GM12878 (cell line): ENCODE results near the gene B4GALNT2. TPM values are rescaled to one million over a fixed set of nuclear protein-coding genes. Genes with fewer than 3 reads are reported as not detected.
"Not testable (repeated sequence)": the region's sequence is repeated elsewhere in the genome, so short reads cannot be mapped to it uniquely, and the experiment has no call there.

Source experiments
- ATAC-seq: fragments of 200-7000 bp; cut with Tn5 transposase; 3 replicates; pipeline ENCODE4 v1.9.1; 2020; ENCODE audit warnings: mild to moderate bottlenecking, moderate library complexity
- BruUV-seq: library from RNA; stranded (reverse); fragments of 400-500 nt; replicated peaks from 2 replicates; lab custom pipeline; 2021; lab: Mats Ljungman, UMichigan
- CTCF ChIA-PET: fragments of 300-600 bp; sonication (Branson Sonifier 250); formaldehyde crosslinking; extraction: SDS; loops from one replicate; lab custom pipeline; 2021; ENCODE audit warnings: inconsistent platforms; lab: Yijun Ruan, JAX
- POLR2A ChIA-PET: fragments of 350-600 bp; formaldehyde crosslinking; extraction: SDS; loops from one replicate; lab custom pipeline; 2021; ENCODE audit warnings: inconsistent platforms; lab: Charles Lee
- RAD21 ChIA-PET: fragments of 300-600 bp; sonication (Branson Sonifier 250); formaldehyde crosslinking; loops from one replicate; lab custom pipeline; 2023; ENCODE audit warnings: antibody characterized with exemption; ENCODE audit not compliant: unreplicated experiment; lab: Charles Lee
- SMC1A ChIA-PET: fragments of 300-600 bp; sonication (Branson Sonifier 250); formaldehyde crosslinking; loops from one replicate; lab custom pipeline; 2023; ENCODE audit not compliant: unreplicated experiment, uncharacterized antibody; lab: Charles Lee
- DNase-seq: peaks from one replicate; pipeline ENCODE4 v3.0.0-alpha.2; 2011; ENCODE audit warnings: low read depth, low spot score
- FAIRE-seq: peaks from 3 replicates; lab custom pipeline; 2011; peaks lifted over from hg19 to GRCh38; lab: Jason Lieb, UNC
- H2AFZ ChIP-seq: 2 replicates; pipeline ENCODE4 v1.6.0; 2011; ENCODE audit warnings: low read depth, low read length, control low read depth; ENCODE audit not compliant: control insufficient read depth
- H3K27ac ChIP-seq: 2 replicates; pipeline ENCODE4 v1.5.1; 2011; ENCODE audit warnings: control low read depth; ENCODE audit not compliant: control insufficient read depth, insufficient read depth
- H3K27me3 ChIP-seq, 2 experiments: replicated peaks in 1 of 2; 2 replicates each; pipeline versions ENCODE4 v1.6.0 to v1.6.1; 2011; ENCODE audit warnings: low read length in 1 of 2; ENCODE audit not compliant: control insufficient read depth in 2 of 2, insufficient read depth in 2 of 2
- H3K36me3 ChIP-seq, 2 experiments: 2 replicates each; pipeline ENCODE4 v1.5.1; 2011; ENCODE audit warnings: low read length in 1 of 2; ENCODE audit not compliant: control insufficient read depth in 2 of 2, insufficient read depth in 2 of 2
- H3K4me1 ChIP-seq: 2 replicates; pipeline ENCODE4 v1.6.1; 2011; ENCODE audit warnings: mild to moderate bottlenecking, low read length, moderate library complexity, mixed read lengths; ENCODE audit not compliant: control insufficient read depth, insufficient read depth
- H3K4me2 ChIP-seq: 2 replicates; pipeline ENCODE4 v1.6.0; 2011; ENCODE audit warnings: control low read depth; ENCODE audit not compliant: control insufficient read depth, insufficient read depth
- H3K4me3 ChIP-seq: fragments of 200-600 bp; sonication (generic); 2 replicates; pipeline ENCODE4 v1.5.1; 2016
- H3K79me2 ChIP-seq: 2 replicates; pipeline ENCODE4 v1.6.0; 2011; ENCODE audit warnings: low read length; ENCODE audit not compliant: control insufficient read depth, insufficient read depth
- H3K9ac ChIP-seq: 2 replicates; pipeline ENCODE4 v1.8.0; 2011; ENCODE audit warnings: low read length, control low read depth, mixed read lengths; ENCODE audit not compliant: control insufficient read depth, insufficient read depth
- H3K9me3 ChIP-seq: replicated peaks from 3 replicates; pipeline ENCODE4 v1.5.1; 2011; ENCODE audit warnings: mild to moderate bottlenecking, low read length; ENCODE audit not compliant: control insufficient read depth, insufficient read depth
- H4K20me1 ChIP-seq: 2 replicates; pipeline ENCODE4 v1.6.0; 2011; ENCODE audit not compliant: control insufficient read depth, insufficient read depth
- CBX5 ChIP-seq: sonication (generic); IDR thresholded peaks from 2 replicates; pipeline ENCODE4 v1.6.1; 2016; ENCODE audit warnings: low read depth, moderate library complexity, mild to moderate bottlenecking, inconsistent platforms
- KLF5 ChIP-seq: fragments of 450-650 bp; IDR thresholded peaks from 2 replicates; pipeline ENCODE4 v1.6.1; 2014; ENCODE audit warnings: mild to moderate bottlenecking; ENCODE audit not compliant: partially characterized antibody
- SMARCA5 ChIP-seq: fragments of 450-650 bp; IDR thresholded peaks from 2 replicates; pipeline ENCODE4 v1.6.1; 2017; ENCODE audit warnings: mild to moderate bottlenecking
- ZBTB11 ChIP-seq: fragments of 450-650 bp; formaldehyde crosslinking; IDR thresholded peaks from 2 replicates; pipeline ENCODE4 v1.5.0; 2022; ENCODE audit warnings: mild to moderate bottlenecking, missing genetic modification characterization
- WGBS: methylation state at CpG from one replicate; pipeline ENCODE4 v1.1.6; 2016; ENCODE audit warnings: low lambda C conversion rate; ENCODE audit not compliant: insufficient replicate concordance, insufficient coverage; ENCODE audit errors: missing lambda C conversion rate; 5-methylcytosine and 5-hydroxymethylcytosine counted together
- in situ Hi-C: fragments of 300-500 bp; cut with MboI; formaldehyde crosslinking; loops from 9 replicates; pipeline ENCODE4 v1.14.3; 2018; ENCODE audit warnings: mixed read lengths
- intact Hi-C: fragments of 100-400 bp; cut with micrococcal nuclease; formaldehyde crosslinking; loops from one replicate; pipeline ENCODE4 v1.14.2; 2022; ENCODE audit not compliant: unreplicated experiment
- polyA plus RNA-seq, 11 experiments: library from polyadenylated mRNA; depleted of rRNA in 4 of 11; unstranded in 6 of 11; stranded (reverse) in 5 of 11; fragments of >200 nt; fragmentation: Nextera tagmentation in 4 of 11; fragmentation: Illumina TruSeq in 1 of 11; extraction: Ambion mirVana in 4 of 11; extraction: Trizol in 1 of 11; gene quantifications; 1 replicate in 1 of 11; 2 replicates in 10 of 11; pipeline versions ENCODE4 v1.2.1 to v1.2.3, GENCODE V29; 2011 to 2016; ENCODE audit warnings: inconsistent platforms in 2 of 11, missing spikeins in 2 of 11, low read depth in 1 of 11
- total RNA-seq, 4 experiments: library from RNA; depleted of rRNA in 3 of 4; stranded (reverse); fragments of >200 nt in 3 of 4; fragmentation: Illumina TruSeq in 1 of 4; extraction: Trizol in 1 of 4; gene quantifications; 2 replicates each; pipeline versions ENCODE4 v1.2.1 to v1.2.3, GENCODE V29; 2013 to 2021

Gene B4GALNT2
- total and polyA plus RNA-seq, 10 of the 15 experiments (the other 5 are each of a cell fraction or from before 2014, with no cell fraction given): not detected

GRCh38 chr17:49129359-49129950 is 3.1 kb upstream of the B4GALNT2 start:
- not testable (repeated sequence) for FAIRE-seq

GRCh38 chr17:49130891-49131290 is 1.7 kb upstream of the B4GALNT2 start:
- Histone ChIP-seq H3K4me1 (no peaks in the 10 kb centered on the region), H3K9me3 (no peaks in the 10 kb centered on the region; the same call in 2 of the 3 replicates), H3K27me3 (peaks cover 0 to 3% of the 10 kb centered on the region in 2 experiments; a peak in 3 of 4 replicates), H3K36me3 (no peaks in the 10 kb centered on the region), H3K79me2 (no peaks in the 10 kb centered on the region), H3K4me3 (no peak overlapping the region), H3K27ac (no peak overlapping the region), H3K9ac (no peak overlapping the region), H4K20me1 (no peaks in the 10 kb centered on the region), H2AFZ (no peak overlapping the region), H3K4me2 (no peak overlapping the region)
- no peak for FAIRE-seq
- RAD21 ChIA-PET: no interaction called here
- POLR2A ChIA-PET: no interaction called here
- no peak for TF ChIP-seq KLF5
- no peak for TF ChIP-seq ZBTB11 (CRISPR knock-in tag)
- no peak for TF ChIP-seq CBX5
- no peak for TF ChIP-seq SMARCA5
- 20% methylated on average over 3 of the region's 3 CpGs for WGBS
- ATAC-seq: no peak
- no TSS peak for BruUV-seq
- intact Hi-C loops (no loop called here), in situ Hi-C loops (no loop called here)
- CTCF ChIA-PET: interaction anchor here (0.6 kb wide), 1 partner anchor 9 kb away, joined by 3 read pairs; no protein-coding TSS in a partner anchor
- no peak for DNase-seq
- SMC1A ChIA-PET: no interaction called here

More at GRCh38 chr17:49129359-49129950, 3.1 kb upstream of the B4GALNT2 start:
- H3K79me2 ChIP-seq, in situ Hi-C loops, RAD21 ChIA-PET, intact Hi-C loops, H3K27ac ChIP-seq, H3K36me3 ChIP-seq, H3K4me1 ChIP-seq, H2AFZ ChIP-seq, CTCF ChIA-PET, SMC1A ChIA-PET, ATAC-seq, H3K4me2 ChIP-seq, DNase-seq, H3K9ac ChIP-seq, BruUV-seq, H4K20me1 ChIP-seq, H3K9me3 ChIP-seq, H3K4me3 ChIP-seq, POLR2A ChIA-PET, H3K27me3 ChIP-seq: not testable (repeated sequence)
- WGBS: 0% methylated on average over 2 of the region's 2 CpGs
